Cardiac muscle cell (in vitro differentiated cells and primary cell): Measurements from ENCODE around the gene MANSC1. TPM values are rescaled to one million over a fixed set of nuclear protein-coding genes. Genes with fewer than 3 reads are reported as not detected.

Experiments used
- DNase-seq, 2 donors: peaks; one replicate each; pipeline versions ENCODE4 v3.0.0 to v3.0.0-alpha.2; 2010 to 2017; ENCODE audit warnings: low read depth in 1 of 2, low spot score in 1 of 2
- H3K27ac ChIP-seq: fragments of 200-600 bp; sonication (generic); 2 replicates; pipeline ENCODE4 v1.5.1; 2016
- H3K27me3 ChIP-seq: fragments of 200-600 bp; sonication (generic); 2 replicates; pipeline ENCODE4 v1.6.0; 2016; ENCODE audit warnings: control low read depth
- H3K36me3 ChIP-seq: fragments of 200-600 bp; sonication (generic); 2 replicates; pipeline ENCODE4 v1.5.1; 2016; ENCODE audit warnings: control low read depth
- H3K4me1 ChIP-seq: fragments of 200-600 bp; sonication (generic); 2 replicates; pipeline ENCODE4 v1.8.1; 2017; ENCODE audit warnings: low read depth, mild to moderate bottlenecking, mixed run types
- H3K4me3 ChIP-seq: fragments of 200-600 bp; sonication (generic); 2 replicates; pipeline ENCODE4 v1.5.1; 2016; ENCODE audit warnings: mild to moderate bottlenecking
- H3K9me3 ChIP-seq: fragments of 200-600 bp; sonication (generic); 2 replicates; pipeline ENCODE4 v1.5.1; 2017; ENCODE audit warnings: low read depth, mild to moderate bottlenecking, control low read depth
- polyA plus RNA-seq: library from polyadenylated mRNA; unstranded; fragments of >200 nt; fragmentation: Nextera tagmentation; extraction: Ambion mirVana; gene quantifications from 2 replicates; pipeline ENCODE4 v1.2.1, GENCODE V29; 2016
- total RNA-seq: library from RNA; depleted of rRNA; stranded (reverse); fragments of >200 nt; gene quantifications from 2 replicates; pipeline ENCODE4 v1.2.3, GENCODE V29; 2016
- TF ChIP-seq, protein P1 (sequence below): IDR thresholded peaks from 2 replicates; pipeline ENCODE4 v1.5.1; 2012; ENCODE audit warnings: low read depth, mild to moderate bottlenecking, low read length

Gene MANSC1
- total and polyA plus RNA-seq, 2 experiments from 2014 or later: 2.6 to 7.3 TPM

- Histone ChIP-seq H3K4me3 (no peak overlapping the region), H3K9me3 (no peaks in the 10 kb centered on the region), H3K4me1 (no peaks in the 10 kb centered on the region), H3K27me3 (no peaks in the 10 kb centered on the region), H3K36me3 (no peaks in the 10 kb centered on the region), H3K27ac (no peak overlapping the region)
- no peak for DNase-seq
- TF ChIP-seq, protein P1, sequence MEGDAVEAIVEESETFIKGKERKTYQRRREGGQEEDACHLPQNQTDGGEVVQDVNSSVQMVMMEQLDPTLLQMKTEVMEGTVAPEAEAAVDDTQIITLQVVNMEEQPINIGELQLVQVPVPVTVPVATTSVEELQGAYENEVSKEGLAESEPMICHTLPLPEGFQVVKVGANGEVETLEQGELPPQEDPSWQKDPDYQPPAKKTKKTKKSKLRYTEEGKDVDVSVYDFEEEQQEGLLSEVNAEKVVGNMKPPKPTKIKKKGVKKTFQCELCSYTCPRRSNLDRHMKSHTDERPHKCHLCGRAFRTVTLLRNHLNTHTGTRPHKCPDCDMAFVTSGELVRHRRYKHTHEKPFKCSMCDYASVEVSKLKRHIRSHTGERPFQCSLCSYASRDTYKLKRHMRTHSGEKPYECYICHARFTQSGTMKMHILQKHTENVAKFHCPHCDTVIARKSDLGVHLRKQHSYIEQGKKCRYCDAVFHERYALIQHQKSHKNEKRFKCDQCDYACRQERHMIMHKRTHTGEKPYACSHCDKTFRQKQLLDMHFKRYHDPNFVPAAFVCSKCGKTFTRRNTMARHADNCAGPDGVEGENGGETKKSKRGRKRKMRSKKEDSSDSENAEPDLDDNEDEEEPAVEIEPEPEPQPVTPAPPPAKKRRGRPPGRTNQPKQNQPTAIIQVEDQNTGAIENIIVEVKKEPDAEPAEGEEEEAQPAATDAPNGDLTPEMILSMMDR: no peak
Observed at GRCh38 chr12:12367482-12367998, 17.5 kb upstream of the MANSC1 start.

DNA sequence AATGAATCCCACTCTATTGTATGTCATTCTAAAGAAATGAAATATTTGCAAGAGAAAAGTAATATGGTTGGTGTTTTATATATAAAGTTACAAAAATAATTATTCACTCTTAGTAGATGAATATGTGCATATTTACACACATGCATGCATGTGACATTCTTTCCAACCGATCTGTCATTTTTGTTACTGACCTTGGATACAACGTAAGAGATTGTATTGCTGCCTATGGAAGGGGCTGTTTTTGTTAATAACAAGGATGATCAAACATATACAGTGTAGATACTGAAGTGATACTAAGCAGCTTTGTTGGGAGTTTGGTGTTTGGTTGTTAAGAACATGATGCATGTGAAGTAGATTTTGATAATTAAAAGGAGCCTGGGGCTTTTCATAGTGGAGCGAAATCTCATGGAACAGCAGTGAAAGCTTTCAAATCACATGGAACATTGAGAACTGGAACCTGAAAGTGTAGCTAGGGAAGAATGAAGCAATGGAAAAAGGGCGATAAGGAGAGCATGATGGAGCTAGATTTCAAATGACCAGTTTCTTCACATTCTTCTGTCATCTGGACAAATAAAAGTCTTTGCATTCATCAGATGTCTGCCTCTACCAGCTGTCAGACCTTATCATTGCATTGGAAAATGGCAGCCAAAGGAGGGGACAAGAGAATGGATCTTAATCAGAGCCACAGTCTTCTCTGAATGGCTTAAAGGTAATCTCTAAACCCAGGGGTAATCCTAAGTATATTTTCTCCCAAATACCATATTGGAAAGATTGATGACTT, 16.8 kb upstream of the MANSC1 start:
- Histone ChIP-seq H3K27me3 (no peaks in the 10 kb centered on the region), H3K9me3 (no peaks in the 10 kb centered on the region), H3K4me1 (no peaks in the 10 kb centered on the region), H3K36me3 (no peaks in the 10 kb centered on the region), H3K4me3 (no peak overlapping the region), H3K27ac (no peak overlapping the region)
- TF ChIP-seq, protein P1: no peak
- DNase-seq: no peak

GRCh38 chr12:12365931-12366431, 15.9 kb upstream of the MANSC1 start:
- TF ChIP-seq, protein P1: no peak
- no peaks in the 10 kb centered on the region for H3K4me1 ChIP-seq
- DNase-seq: peak in 1 of 2 donors; percentile 35
- no peaks in the 10 kb centered on the region for H3K27me3 ChIP-seq
- no peaks in the 10 kb centered on the region for H3K36me3 ChIP-seq
- no peaks in the 10 kb centered on the region for H3K9me3 ChIP-seq
- no peak overlapping the region for H3K4me3 ChIP-seq
- H3K27ac ChIP-seq: no peak overlapping the region

GRCh38 chr12:12365446-12365802, 15.4 kb upstream of the MANSC1 start:
- Histone ChIP-seq H3K4me3 (no peak overlapping the region), H3K36me3 (no peaks in the 10 kb centered on the region), H3K27me3 (no peaks in the 10 kb centered on the region), H3K9me3 (no peaks in the 10 kb centered on the region), H3K27ac (no peak overlapping the region), H3K4me1 (no peaks in the 10 kb centered on the region)
- DNase-seq: no peak
- TF ChIP-seq, protein P1: no peak

DNA sequence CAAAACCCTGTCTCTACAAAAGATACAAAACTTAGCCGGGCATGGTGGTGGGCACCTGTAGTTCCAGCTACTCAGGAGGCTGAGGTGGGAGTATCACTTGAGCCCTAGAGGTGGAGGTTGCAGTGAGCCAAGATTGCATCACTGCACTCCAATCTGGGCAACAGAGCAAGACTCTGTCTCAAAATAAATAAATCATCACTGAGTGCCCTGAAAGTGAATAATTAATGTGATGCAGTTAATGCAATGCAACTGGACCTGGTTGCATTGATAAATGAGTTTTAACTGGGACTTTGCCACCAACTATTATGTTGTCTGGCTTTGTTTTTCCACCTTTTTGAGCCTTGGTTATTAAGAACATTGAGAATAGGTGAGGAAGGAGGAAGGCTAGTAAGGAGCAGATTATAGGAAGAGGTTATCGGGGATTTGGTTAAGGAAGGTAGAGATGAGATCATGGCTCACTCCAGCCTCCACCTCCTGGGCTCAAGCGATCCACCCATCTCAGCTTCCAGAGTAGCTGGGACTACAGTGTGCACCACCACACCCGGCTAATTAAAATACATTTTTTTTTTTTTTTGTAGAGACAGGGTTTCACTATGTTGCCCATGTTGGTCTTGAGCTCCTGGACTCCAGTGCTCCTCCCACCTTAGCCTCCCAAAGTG, 14.9 kb upstream of the MANSC1 start:
- Histone ChIP-seq H3K36me3 (no peaks in the 10 kb centered on the region), H3K4me1 (no peaks in the 10 kb centered on the region), H3K9me3 (no peaks in the 10 kb centered on the region), H3K4me3 (no peak overlapping the region), H3K27ac (no peak overlapping the region), H3K27me3 (no peaks in the 10 kb centered on the region)
- no peak for DNase-seq
- TF ChIP-seq, protein P1: no peak
